NT2/D1 (cell line): Measurements from ENCODE around the gene PEX5L.
A peak's percentile ranks its signal among the peaks of the same experiment; 100 is the strongest.

Experiments used
- DNase-seq: peaks from one replicate; pipeline ENCODE4 v3.0.0-alpha.2; 2011; ENCODE audit warnings: low read depth, low spot score
- H3K27me3 ChIP-seq: 2 replicates; pipeline ENCODE4 v1.6.0; 2011; ENCODE audit warnings: mild to moderate bottlenecking; ENCODE audit not compliant: insufficient read length, insufficient read depth
- H3K36me3 ChIP-seq: 2 replicates; pipeline ENCODE4 v1.6.1; 2011; ENCODE audit warnings: mild to moderate bottlenecking, low read length, mixed read lengths; ENCODE audit not compliant: insufficient read depth, insufficient read length
- H3K4me1 ChIP-seq: 2 replicates; pipeline ENCODE4 v1.5.1; 2011; ENCODE audit not compliant: insufficient read depth, insufficient read length
- H3K4me3 ChIP-seq: 2 replicates; pipeline ENCODE4 v1.5.1; 2011; ENCODE audit warnings: low read depth; ENCODE audit not compliant: insufficient read length
- H3K9ac ChIP-seq: 2 replicates; pipeline ENCODE4 v1.6.0; 2011; ENCODE audit warnings: low read depth; ENCODE audit not compliant: insufficient read length
- H3K9me3 ChIP-seq: 2 replicates; pipeline ENCODE4 v1.5.1; 2011; ENCODE audit warnings: mild to moderate bottlenecking, low read length; ENCODE audit not compliant: insufficient read depth
- SUZ12 ChIP-seq: IDR thresholded peaks from 2 replicates; pipeline ENCODE4 v1.6.1; 2011; ENCODE audit not compliant: insufficient read length, insufficient read depth; ENCODE audit errors: extremely low read depth
- YY1 ChIP-seq: IDR thresholded peaks from 2 replicates; pipeline ENCODE4 v1.6.1; 2011; ENCODE audit not compliant: insufficient read length, insufficient read depth
- ZNF274 ChIP-seq: IDR thresholded peaks from 2 replicates; pipeline ENCODE4 v1.6.1; 2011; ENCODE audit warnings: mild to moderate bottlenecking, low read depth, low read length

PEX5L gene

GRCh38 chr3:179929091-179929529 is 107.6 kb downstream of the PEX5L start:
- no peak for TF ChIP-seq YY1
- TF ChIP-seq ZNF274 = no peak
- TF ChIP-seq SUZ12 = no peak
- H3K9me3 ChIP-seq = no peaks in the 10 kb centered on the region
- no peak overlapping the region for H3K9ac ChIP-seq
- H3K4me1 ChIP-seq = peaks cover 2% of the 10 kb centered on the region
- no peak overlapping the region for H3K4me3 ChIP-seq
- DNase-seq = peak; percentile 76
- H3K36me3 ChIP-seq = no peaks in the 10 kb centered on the region
- no peaks in the 10 kb centered on the region for H3K27me3 ChIP-seq

- no peaks in the 10 kb centered on the region for H3K27me3 ChIP-seq
- no peak for TF ChIP-seq ZNF274
- TF ChIP-seq SUZ12 = no peak
- TF ChIP-seq YY1 = no peak
- H3K4me1 ChIP-seq = peaks cover 2% of the 10 kb centered on the region
- H3K9me3 ChIP-seq = no peaks in the 10 kb centered on the region
- H3K9ac ChIP-seq = no peak overlapping the region
- H3K36me3 ChIP-seq = no peaks in the 10 kb centered on the region
- no peak overlapping the region for H3K4me3 ChIP-seq
- no peak for DNase-seq
These were observed 109.5 kb downstream of the PEX5L start for GRCh38 chr3:179927191-179927590.

GRCh38 chr3:179921951-179922350 is 114.8 kb downstream of the PEX5L start:
- no peaks in the 10 kb centered on the region for H3K36me3 ChIP-seq
- no peak overlapping the region for H3K4me3 ChIP-seq
- H3K9me3 ChIP-seq = no peaks in the 10 kb centered on the region
- H3K27me3 ChIP-seq = no peaks in the 10 kb centered on the region
- peaks cover 2% of the 10 kb centered on the region for H3K4me1 ChIP-seq
- TF ChIP-seq SUZ12 = no peak
- TF ChIP-seq YY1 = no peak
- TF ChIP-seq ZNF274 = no peak
- no peak overlapping the region for H3K9ac ChIP-seq
- no peak for DNase-seq

- no peaks in the 10 kb centered on the region for H3K9me3 ChIP-seq
- H3K36me3 ChIP-seq = no peaks in the 10 kb centered on the region
- H3K9ac ChIP-seq = no peak overlapping the region
- no peaks in the 10 kb centered on the region for H3K27me3 ChIP-seq
- H3K4me1 ChIP-seq = peaks cover 2% of the 10 kb centered on the region
- no peak for TF ChIP-seq SUZ12
- TF ChIP-seq YY1 = no peak
- no peak for TF ChIP-seq ZNF274
- H3K4me3 ChIP-seq = no peak overlapping the region
- DNase-seq = no peak
These were observed 115.2 kb downstream of the PEX5L start for GRCh38 chr3:179921500-179921899.

GRCh38 chr3:179907784-179908482 is 128.8 kb downstream of the PEX5L start:
- no peaks in the 10 kb centered on the region for H3K4me1 ChIP-seq
- DNase-seq = no peak
- H3K9ac ChIP-seq = no peak overlapping the region
- TF ChIP-seq YY1 (no peak), SUZ12 (no peak), ZNF274 (no peak)
- no peaks in the 10 kb centered on the region for H3K9me3 ChIP-seq
- no peaks in the 10 kb centered on the region for H3K27me3 ChIP-seq
- H3K36me3 ChIP-seq = no peaks in the 10 kb centered on the region
- H3K4me3 ChIP-seq = no peak overlapping the region

GRCh38 chr3:179902061-179902460 is 134.7 kb downstream of the PEX5L start:
- H3K4me1 ChIP-seq = no peaks in the 10 kb centered on the region
- H3K9me3 ChIP-seq = no peaks in the 10 kb centered on the region
- no peak overlapping the region for H3K4me3 ChIP-seq
- no peak for DNase-seq
- TF ChIP-seq ZNF274 (no peak), YY1 (no peak), SUZ12 (no peak)
- H3K27me3 ChIP-seq = no peaks in the 10 kb centered on the region
- no peaks in the 10 kb centered on the region for H3K36me3 ChIP-seq
- H3K9ac ChIP-seq = no peak overlapping the region

- H3K9me3 ChIP-seq = no peaks in the 10 kb centered on the region
- H3K36me3 ChIP-seq = no peaks in the 10 kb centered on the region
- no peaks in the 10 kb centered on the region for H3K4me1 ChIP-seq
- no peak overlapping the region for H3K4me3 ChIP-seq
- peak; percentile 48 for DNase-seq
- H3K27me3 ChIP-seq = no peaks in the 10 kb centered on the region
- no peak overlapping the region for H3K9ac ChIP-seq
- TF ChIP-seq SUZ12 = no peak
- TF ChIP-seq YY1 = no peak
- TF ChIP-seq ZNF274 = no peak
These were observed 138.7 kb downstream of the PEX5L start for GRCh38 chr3:179898024-179898423.

GRCh38 chr3:179897231-179897630 is 139.5 kb downstream of the PEX5L start:
- Histone ChIP-seq H3K27me3 (no peaks in the 10 kb centered on the region), H3K4me3 (no peak overlapping the region), H3K36me3 (no peaks in the 10 kb centered on the region), H3K9me3 (no peaks in the 10 kb centered on the region), H3K9ac (no peak overlapping the region), H3K4me1 (no peaks in the 10 kb centered on the region)
- DNase-seq = no peak
- TF ChIP-seq YY1 (no peak), ZNF274 (no peak), SUZ12 (no peak)
